ENCODE results near the gene PTPRU.
"Not testable (repeated sequence)": the region's sequence is repeated elsewhere in the genome, so short reads cannot be mapped to it uniquely, and the experiment has no call there.

Gene PTPRU

DNA sequence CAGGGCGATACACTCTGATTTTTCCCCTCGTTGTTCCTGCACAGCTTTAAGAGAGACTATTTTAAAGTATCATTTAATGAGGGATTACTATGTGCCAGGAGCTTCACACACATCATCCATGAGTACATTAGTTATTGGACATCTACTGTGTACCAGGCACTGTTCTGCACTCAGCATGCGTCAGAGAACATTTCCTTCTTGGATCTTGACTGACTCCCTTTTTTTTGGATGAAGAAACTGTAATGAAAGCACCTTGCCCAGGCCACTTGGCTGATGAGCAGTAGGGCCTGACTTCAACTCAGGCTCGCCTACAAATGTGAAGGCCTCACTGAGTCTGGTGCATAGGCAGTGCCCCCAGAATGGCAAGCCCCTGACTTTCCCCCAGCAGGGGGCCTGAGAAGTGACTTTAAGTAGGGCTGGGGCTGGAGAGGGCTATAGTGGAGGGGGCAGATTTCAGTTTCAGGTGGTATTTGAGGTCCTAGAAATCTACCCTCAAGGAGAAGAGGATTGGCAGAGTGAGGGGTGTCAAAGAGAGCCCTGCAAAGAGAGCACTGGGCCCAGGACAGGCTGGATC, 50.0 kb downstream of the PTPRU start:
- no peak for FAIRE-seq

DNA sequence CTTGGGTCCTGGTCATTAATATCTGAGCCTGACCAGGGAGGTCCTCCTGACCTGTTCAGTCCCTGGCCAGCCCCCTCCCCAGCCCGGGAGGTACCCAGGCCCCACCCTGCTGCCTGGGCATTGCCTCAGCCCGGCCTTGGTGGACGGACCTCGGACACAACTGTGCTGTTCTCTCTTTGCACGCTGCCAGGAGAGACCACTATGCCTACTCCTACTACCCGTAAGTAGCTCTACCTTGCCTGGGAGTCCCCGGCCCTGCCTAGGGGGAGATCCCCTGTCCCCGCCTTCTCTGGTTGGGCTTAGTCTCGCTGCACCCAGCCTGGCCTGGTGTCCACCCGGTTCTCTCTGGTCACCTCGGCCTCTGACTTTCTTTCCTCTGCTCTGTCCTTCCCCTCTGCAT, 53.2 kb downstream of the PTPRU start:
- DNase-seq (ENCODE audit: low spot score) (no peak), FAIRE-seq (no peak)

More for the DNA sequence above, 50.0 kb downstream of the PTPRU start:
- DNase-seq (ENCODE audit: low spot score), result no peak

GRCh38 chr1:29290414-29290985, 54.2 kb downstream of the PTPRU start:
- FAIRE-seq (no peak), DNase-seq (ENCODE audit: low spot score) (no peak)

- DNase-seq (ENCODE audit: low spot score) (no peak), FAIRE-seq (no peak)
These were observed 55.4 kb downstream of the PTPRU start for GRCh38 chr1:29291756-29292155.

DNA sequence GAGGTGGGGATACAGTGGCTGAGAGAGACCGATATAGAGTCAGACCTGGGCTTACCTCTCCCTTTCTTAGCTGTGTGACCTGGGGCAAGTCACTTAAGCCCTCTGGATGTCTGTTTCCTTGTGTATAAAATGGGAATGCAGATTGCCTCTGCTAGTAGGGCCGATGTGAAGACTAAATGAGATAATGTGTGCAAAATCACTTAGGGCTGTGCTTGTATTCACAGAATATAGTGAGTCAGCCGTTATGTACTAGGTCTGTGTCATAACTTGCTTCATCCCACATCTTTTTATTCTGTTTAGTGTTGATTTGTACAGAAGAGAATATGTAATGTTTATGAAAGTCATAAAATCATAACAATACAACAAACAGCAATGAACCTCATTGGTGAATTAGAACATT, 56.0 kb downstream of the PTPRU start:
- DNase-seq (ENCODE audit: low spot score), result no peak
- no peak for FAIRE-seq

- DNase-seq (ENCODE audit: low spot score), result no peak
- FAIRE-seq, result no peak
These were observed 61.1 kb downstream of the PTPRU start for GRCh38 chr1:29297450-29297849.

GRCh38 chr1:29298246-29298645, 61.9 kb downstream of the PTPRU start:
- FAIRE-seq, result no peak

DNA sequence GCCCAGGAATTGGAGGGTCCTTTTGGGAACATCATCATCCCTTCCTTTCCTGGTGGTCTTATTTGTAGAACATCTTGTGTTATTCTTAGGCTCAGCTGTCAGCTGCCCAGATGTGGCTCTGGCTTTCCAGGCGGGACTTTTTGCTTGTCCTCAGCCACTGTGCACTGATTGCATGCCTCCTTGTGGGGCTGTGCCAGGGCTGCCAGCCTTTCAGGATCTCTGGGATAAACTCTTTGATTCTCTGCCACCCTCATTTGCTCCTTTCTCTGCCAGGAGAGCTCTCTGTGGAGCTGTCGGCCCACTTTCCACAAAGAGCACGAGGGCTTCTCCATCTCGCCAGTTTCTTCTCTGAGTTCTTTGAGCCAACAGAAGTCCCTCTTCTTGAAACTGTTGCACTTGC, 63.1 kb downstream of the PTPRU start:
- FAIRE-seq (no peak), DNase-seq (ENCODE audit: low spot score) (no peak)

More at GRCh38 chr1:29298246-29298645, 61.9 kb downstream of the PTPRU start:
- DNase-seq (ENCODE audit: low spot score), result no peak

DNA sequence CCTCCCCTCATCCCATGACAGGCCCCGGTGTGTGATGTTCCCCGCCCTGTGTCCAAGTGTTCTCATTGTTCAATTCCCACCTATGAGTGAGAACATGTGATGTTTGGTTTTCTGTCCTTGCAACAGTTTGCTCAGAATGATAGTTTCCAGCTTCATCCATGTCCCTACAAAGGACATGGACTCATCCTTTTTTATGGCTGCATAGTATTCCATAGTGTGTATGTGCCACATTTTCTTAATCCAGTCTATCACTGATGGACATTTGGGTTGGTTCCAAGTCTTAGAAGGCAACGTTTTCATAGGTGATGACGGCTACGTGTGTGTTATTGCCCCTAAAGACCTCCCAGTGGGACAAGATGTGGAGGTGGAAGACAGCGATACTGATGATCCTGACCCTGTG, 65.4 kb downstream of the PTPRU start:
- not testable (repeated sequence) for DNase-seq (ENCODE audit: low spot score); FAIRE-seq

DNA sequence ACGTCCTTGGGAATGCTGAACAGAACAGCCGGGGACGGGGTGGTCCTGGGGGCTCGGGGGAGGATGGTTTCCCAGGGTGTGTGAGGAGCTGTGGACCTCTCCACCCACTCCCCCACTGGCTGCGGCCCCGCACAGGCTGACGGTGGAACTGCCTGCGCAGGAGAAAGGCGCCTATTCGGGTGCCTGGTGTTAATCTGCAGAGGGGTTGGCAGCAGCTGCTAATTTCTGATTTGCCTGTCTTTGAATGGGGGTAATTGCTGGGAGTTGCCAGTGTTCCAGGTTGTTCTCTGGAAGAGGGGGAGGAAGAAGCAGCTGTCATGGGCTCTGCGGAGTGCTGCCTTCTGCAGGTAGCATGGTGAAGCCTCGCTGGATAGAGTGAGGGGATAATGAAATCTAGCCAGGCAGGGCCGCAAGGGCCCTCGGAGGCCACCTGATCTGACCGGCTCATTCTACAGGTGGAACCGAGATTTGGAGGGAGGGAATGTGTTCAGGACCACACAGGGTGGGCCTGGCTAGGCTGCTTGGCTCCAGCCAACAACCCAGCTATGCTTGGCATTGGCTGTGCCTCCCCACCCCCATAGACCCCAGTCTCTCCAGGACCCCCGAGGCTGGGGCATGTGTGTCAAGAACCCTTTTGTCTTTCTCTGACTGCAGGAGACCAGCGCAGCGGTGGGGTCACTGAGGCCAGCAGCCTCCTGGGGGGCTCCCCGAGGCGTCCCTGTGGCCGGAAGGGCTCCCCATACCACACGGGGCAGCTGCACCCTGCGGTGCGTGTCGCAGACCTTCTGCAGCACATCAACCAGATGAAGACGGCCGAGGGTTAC, 67.1 kb downstream of the PTPRU start:
- FAIRE-seq, result no peak
- no peak for DNase-seq (ENCODE audit: low spot score)

DNA sequence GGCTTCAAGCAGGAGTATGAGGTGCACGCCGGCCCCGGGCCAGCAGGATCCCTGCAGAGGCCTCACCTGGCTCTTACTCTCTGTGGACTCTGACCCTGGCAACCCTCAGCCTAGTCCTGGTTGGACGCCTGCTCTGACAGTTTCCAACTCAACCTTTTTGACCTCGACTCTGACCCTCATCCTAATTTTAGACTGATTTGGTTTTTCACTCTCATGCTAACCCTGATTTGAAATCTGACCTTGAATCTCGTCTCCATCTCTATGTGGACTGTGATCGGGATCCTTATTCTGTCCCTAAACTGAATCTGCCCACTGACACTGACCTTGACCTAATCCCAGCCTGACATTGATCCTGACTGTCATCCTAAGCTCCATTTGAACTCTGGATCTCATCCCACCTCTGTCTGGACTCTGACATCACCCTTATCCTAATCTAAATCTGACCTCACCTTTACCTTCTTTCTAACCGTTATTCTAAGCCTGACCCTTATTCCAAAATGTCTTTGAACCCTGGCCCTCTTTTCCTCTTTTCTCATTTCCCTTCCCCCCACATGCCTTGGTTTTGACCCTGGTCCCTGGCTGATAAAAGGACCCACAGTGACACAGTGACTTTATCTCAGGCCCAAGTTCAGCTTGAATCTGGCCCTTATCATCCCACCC, 67.8 kb downstream of the PTPRU start:
- no peak for FAIRE-seq

DNA sequence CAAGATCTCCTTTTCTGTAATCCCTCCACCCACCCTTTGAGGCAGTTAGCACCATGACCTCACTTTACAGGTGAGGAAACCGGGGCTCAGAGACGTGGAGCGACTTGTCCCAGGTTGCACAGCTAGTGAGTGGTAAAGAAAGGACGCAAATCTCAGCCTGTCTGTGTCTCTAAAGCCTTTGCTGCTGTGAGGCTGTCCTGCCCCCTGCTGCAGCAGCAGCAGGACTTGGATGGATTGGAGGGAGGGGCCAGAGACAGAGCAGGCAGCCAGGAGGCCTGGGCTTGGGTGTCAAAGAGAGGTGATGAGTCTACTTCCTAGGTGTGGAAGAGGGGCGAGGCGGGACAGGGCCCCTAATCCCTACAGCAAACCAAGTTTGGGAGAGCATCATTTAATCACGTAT, 69.6 kb downstream of the PTPRU start:
- no peak for DNase-seq (ENCODE audit: low spot score)
- no peak for FAIRE-seq

More for the DNA sequence above, 67.8 kb downstream of the PTPRU start:
- DNase-seq (ENCODE audit: low spot score), result no peak

GRCh38 chr1:29306471-29307140, 70.3 kb downstream of the PTPRU start:
- FAIRE-seq, result no peak
- no peak for DNase-seq (ENCODE audit: low spot score)

DNA sequence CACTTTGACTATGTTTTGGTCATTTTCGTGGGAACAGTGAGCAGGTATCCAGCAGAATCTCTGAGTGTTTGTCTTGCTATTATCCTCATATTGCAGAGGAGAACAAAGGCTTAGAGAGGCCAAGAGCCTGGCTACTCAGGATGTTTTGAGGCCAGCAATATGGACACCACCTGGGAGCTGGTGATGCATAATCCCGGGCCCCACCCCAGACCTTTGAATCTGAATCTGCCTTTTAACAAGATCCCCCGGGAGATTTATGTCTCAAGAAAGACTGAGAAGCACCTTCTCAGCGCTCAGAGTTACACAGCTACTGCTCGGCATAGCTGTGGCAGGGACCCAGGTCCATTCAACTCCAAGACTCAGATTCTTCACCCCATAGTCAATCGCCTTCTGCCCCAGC, 72.8 kb downstream of the PTPRU start:
- DNase-seq (ENCODE audit: low spot score) (no peak), FAIRE-seq (no peak)

DNA sequence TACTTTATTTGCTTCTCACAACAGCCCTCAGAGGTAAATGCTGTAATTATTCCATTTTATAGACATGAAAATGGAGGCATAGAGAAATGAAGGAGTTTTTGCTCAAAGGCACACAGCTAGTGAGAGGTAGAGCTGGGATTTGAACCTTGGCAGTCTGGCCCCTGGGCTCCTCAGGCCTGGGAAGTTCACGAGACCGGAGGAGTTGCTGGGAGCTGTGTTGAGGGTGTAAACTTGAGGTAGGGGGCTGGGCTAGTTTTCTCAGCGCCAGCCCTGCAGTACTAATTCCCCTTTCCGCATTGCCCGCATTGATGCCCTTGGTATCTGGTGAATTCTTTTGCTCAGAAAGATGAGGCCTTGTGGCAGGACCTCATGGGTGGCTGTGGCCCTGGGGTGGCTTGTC, 73.3 kb downstream of the PTPRU start:
- FAIRE-seq (no peak), DNase-seq (ENCODE audit: low spot score) (no peak)

- DNase-seq (ENCODE audit: low spot score), result no peak
- FAIRE-seq, result no peak
These were observed 74.4 kb downstream of the PTPRU start for GRCh38 chr1:29310616-29311180.

- FAIRE-seq (no peak), DNase-seq (ENCODE audit: low spot score) (no peak)
These were observed 75.2 kb downstream of the PTPRU start for GRCh38 chr1:29311352-29312030.

- no peak for DNase-seq (ENCODE audit: low spot score)
These were observed 76.4 kb downstream of the PTPRU start for GRCh38 chr1:29312469-29313461.

DNA sequence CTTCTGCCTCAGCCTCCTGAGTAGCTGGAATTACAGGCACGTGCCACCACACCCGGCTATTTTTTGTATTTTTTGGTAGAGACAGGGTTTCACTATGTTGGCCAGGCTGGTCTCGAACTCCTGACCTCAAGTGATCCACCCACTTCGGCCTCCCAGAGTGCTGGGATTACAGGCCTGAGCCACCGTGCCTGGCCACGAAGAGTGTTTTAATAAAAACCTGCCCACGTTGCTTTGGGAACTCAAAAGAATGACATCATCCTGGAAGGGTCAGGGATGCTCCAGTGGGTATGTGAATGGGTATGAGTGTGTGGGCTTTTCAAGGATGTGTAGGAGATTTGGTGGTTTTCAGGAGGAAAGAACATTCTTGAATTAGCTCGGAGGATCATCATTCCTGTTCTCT, 78.4 kb downstream of the PTPRU start:
- not testable (repeated sequence) for DNase-seq (ENCODE audit: low spot score); FAIRE-seq

More at GRCh38 chr1:29312469-29313461, 76.4 kb downstream of the PTPRU start:
- no peak for FAIRE-seq

Data from urothelium cell line (cell line).